T-helper 22 cell (primary cell): ENCODE data around the gene RAD51B.

Source experiments
- DNase-seq: peaks from one replicate; pipeline ENCODE4 v3.0.0-alpha.2; 2020; ENCODE audit warnings: low read depth

The RAD51B gene

DNA sequence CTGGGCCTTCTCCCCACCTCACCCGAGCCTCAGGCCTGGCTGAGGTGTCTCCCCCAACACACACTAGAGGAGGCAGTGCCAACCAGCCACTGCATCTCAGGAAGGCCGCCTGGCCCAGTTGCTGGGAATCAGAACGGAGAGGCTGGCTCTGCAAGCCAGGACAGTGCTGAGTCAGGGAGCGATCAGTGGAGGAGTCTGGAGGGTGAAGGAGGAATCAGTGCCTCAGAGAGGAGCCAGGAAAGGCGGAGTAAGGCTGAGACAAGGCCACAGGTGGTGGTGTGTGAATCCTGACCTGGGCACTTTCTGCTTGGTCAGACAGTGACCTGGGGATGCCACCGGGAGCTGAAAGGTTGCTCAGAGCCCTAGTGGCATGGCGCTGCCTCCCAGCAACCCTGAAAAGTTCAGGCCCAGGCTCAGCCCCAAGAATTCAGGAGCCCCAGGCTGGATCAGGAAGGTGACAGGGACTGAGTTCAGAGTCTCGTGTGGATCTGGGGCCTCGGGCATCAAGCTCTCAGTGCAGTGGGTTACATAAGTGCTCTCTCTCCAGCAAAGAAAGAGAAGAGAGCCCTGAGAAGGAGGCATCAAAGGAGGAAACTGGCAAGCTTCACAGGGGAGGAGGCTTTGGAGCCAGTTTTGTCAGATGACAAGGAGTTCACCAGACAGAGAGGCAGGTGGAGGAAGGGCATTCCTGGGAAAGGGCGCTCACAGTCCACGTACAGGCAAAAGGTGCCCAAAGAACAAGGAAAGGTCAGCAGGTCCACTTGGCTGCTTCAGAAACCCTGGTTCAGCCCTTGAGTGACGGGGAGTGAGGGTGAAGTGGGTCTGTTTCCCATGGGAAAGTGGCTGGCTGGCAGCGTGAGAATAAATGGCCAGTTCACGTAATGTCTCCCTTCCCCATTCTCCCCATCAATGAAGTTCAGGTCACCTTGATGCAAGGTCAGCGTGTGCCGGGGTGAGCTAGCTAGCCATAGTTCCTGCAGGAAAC is 885.4 kb downstream of the RAD51B start:
- no peak for DNase-seq

DNA sequence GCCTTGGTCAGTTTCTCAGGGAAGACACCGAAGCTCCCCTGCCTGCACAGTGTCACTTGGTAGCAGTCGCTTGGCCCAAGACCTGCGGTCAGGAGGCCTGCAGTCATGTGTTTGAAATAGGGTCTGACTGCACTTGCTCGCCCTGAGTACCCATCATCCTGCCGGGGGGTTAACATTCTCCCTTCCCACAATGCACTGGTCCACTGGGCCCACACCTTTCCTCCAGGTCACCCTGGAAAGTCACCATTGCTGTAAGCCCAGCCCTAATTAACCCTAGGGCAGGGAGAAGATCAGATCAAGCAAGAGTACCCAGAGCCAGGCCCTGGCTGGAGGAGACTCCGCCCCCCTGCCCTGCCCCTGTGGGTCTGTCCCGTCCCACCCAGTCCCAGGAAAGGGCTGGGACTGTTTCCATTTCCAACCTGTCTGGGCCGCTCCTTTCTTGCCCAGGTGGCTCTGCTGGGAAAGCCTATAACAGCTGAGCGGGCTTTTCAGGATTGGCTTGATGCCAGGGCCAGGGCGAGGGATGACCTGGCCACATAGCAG is 886.2 kb downstream of the RAD51B start:
- no peak for DNase-seq

DNA sequence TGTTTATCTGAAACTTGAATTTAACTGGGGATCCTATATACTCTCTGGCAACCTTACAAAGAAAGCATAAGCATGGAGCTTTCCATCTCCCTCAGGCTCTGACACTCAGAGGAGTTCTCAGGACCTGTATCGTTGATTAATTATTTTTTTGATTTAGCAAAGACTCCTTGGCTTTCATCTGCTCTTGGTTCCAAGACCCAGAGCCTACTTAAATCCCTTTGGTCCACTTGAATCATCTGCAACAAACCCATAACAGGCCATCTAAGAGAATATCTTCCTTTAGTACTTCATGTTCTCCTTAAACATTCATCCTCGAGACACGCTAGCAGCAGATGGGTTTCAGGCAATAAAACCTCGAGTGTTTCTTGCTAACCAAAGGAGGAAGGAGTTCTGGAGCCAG is 887.9 kb downstream of the RAD51B start:
- DNase-seq = no peak

DNA sequence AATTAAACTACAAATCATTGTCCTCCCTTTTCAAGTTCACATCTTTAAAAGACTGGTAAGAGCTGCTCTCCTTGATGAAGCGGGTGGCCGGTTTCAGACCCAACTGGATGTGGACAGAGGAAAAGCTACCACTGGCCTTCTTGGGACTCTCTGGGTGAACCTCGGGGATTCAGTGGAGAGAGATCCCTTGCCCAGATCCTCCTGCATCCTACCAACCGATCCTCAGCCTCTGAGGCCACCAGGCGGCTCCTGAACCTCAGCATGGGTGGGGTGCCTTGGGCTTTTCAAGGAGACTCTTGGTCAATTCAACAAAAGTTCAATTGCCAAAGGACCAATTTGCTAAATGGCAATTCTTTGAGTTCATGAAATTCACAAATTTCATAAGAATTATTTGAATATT is 888.8 kb downstream of the RAD51B start:
- no peak for DNase-seq

DNA sequence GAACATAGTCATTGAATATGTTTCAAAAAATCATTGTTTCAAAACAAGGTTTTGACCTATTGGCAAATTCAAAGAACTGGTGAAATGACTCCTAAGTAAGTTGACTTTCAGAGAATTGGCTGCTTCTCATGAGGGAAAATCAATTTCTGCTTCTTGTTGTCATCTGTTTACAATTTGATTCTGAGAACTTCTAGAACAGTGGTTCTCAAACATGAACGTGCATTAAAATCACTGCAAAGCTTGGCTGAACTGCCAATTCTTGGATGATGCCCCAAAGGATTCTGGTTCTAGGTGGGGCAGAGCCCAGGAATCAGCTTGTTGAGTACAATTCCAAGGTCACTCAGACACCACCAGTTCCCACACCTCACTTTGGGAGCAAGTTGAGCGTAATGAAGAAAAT is 889.4 kb downstream of the RAD51B start:
- no peak for DNase-seq

DNA sequence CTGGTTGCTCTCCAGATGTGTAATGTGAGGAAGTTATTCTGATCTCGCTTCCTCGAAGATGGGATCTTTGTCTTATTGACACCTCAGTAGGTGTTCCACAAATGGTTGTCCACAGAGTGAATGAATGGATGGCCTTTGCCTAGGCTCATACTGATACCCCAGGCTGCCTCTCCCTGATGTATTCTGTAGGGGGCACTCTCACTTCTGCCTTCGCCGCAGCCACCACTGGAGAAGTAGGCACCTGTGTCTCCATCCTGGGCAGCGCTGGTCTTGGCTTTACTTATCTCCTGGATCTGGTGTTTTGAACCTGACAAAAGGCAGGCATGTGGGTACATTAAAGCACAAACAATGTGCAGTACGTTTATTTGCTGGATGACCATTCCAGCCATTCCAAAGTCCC is 891.2 kb downstream of the RAD51B start:
- no peak for DNase-seq

DNA sequence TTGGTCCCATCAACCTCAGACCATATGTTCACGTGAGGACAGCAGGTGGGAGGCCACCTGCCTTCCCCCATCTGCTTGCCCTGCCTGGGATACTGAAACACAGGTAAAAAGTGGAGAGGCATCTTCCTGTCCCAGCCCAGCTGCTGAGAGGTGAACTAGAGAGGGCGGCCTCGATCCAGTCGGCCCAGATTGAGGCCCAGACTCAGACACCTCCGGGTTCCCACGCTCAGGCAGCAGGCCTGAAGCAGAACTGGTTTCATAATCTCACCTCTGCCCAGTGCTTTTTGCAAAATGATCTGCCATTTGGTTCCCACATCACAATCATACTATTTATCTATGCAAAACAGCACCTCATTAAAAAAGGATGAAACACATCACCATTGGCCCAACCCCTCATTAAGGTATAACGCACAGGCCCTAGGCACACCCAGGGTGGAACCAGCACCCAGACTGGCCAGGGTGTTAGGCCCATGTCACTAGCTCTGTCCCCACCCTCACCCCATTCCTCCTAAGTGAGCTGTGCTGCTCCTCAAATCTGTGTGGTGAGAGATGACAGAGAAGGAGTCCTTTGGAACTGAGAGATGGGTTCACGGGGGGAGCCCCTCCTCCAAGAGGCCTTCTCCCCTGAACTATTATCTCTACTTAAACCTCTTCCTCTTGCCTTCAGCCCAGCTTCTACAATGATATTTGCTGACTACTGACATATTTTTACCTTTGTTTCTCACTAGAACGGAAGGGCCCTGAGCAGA is 892.2 kb downstream of the RAD51B start:
- no peak for DNase-seq

DNA sequence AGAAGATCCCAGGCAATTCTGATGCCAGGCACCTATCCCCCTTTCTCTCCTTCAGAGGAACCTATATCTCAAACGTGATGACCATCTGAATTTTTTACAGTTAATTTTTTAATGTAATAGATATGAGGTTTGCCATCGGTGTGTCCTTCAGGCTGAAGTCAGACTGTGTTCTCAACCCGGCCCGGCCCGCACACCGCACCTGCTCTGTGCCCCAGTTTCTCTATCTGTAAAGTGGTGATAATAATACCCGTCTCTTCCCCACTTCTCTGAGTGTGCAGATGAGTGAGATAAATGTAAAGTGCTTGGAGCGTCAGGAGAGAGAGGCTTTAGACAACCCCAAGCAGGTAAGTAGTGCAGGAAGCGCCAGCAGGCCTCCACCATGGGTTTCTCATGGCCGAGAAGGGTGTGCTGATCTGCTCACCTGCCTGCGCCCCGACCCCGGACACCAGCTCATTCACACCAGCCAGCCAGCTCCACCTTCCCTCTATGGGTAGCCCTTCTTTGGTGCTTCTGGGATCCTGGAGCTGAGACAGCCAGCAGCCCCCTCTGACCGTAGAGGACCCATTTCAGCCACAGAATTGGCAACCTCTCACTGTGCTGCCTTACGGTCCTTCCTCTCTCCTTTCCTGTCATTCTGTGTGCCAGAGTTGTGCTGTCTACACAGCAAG is 893.3 kb downstream of the RAD51B start:
- no peak for DNase-seq

DNA sequence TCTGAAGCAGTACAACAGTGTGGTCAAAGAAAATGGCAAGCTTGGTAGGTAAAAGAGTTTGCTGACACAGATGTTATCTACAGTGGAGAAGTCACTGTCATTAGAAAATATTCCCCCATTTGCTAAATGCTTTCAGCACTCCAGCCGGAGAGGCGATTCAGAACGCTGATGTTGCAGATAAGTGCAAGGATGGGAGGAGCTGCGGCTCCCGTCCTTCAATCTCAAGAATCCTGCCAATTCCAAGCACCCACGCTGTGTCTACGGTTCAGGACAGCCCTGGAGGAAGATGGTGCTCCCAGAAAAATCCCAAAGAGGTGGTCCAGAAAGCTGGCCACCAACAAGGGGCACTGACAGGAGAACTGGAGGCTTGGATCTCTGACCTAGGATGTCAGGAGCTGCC is 894.2 kb downstream of the RAD51B start:
- DNase-seq = no peak

DNA sequence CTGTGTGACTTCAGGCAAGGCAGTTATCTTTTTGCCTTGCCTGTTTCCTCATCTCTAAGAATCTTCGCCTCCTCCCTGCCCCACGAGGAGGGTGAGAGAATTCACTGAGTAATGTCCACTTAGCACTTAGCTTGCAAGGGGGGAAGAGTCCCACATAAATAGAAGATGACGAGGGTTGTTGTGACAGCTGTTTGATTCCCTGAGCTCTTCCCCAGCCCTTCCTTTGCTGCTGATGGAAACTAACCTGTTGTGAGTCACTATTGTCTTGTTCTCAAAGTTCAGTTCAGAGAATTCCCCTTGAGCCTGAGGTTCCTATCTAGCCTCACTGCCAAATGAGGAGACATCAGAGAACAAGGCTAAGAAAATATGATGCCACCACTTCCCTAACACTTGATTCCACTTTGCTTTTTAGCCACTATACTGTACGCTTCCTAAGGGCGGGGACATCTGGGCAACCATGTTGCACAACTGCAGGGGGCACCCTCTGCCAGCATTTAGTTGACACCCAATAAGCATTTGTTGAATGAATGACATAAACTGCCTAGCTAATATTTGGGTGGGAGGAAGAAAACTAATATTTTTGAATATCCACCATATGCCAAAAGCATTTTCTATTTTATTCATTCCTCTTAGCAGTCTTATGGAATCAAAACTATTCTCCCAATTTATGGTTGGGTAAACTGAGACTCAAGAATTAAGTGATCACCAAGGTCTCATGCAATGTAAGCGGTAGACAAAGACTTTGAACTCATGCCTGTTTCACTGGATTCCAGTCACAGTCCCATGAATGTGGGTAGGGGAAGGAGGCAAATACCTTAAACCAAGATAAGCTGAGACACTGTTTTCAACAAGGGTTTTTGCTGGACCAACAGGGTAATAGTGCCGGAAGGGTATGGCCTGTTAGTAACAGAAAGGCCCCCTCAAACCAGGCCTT is 895.7 kb downstream of the RAD51B start:
- no peak for DNase-seq

DNA sequence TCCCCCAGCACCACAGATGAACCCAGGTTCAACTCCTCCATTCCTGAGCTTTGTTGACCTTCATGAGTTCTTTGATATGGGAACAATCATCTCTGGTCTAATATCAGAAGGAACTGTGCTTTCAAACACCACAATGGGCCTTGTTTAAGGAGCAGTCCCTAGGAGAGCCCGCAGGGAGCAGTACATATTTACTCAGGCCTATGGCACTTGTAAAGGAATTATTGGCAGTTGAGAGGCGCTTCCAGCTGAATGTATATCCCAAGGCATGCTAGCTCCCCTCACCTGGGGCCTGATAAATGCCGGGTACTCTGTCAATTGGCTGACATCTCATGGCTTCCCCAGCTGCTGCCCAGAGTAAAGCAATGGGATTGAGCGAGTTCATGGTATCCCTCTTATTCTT is 897.1 kb downstream of the RAD51B start:
- no peak for DNase-seq

DNA sequence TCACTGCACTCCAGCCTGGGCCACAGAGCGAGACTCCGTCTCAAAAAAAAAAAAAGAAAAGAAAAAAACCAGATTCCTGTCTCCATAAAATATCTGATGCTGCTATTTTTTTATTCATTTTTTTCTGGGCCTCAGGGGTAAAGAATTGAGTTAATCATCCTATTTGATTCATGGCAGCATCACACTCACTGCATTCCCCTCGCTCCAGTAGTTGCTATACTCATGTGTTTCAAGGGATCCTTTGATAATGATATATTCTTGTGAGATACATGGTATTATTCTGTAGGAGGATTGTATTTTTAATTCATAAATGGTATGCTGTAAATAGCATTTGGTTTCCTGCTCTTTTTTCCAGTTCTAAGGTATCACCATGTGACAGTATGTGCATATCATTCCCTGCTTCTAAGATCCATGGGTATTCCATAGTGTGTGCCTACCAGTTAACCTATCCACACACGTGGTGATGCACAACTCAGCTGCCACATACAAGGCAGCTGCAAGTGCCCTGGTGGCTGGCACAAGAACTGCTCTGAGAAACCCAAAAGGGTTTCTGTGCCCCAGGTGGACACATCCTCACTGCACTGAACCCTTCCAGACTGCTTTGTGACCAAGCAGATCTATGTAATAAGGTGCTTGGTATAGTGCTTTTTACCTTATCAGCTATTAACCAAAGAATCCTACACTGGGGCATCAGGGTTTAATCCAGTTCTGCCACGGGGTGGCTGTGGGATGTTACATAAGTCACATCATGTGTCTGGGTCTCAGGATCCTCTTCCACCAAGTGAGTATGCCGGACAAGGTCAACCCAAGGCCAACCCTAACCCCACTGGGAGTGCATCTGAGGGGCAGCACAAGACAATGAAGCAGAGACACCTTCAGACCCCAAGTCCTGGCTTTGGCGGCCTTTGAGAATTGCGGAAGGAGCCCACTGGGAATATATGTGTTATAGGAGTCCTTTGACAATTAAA is 898.7 kb downstream of the RAD51B start:
- DNase-seq = no peak

DNA sequence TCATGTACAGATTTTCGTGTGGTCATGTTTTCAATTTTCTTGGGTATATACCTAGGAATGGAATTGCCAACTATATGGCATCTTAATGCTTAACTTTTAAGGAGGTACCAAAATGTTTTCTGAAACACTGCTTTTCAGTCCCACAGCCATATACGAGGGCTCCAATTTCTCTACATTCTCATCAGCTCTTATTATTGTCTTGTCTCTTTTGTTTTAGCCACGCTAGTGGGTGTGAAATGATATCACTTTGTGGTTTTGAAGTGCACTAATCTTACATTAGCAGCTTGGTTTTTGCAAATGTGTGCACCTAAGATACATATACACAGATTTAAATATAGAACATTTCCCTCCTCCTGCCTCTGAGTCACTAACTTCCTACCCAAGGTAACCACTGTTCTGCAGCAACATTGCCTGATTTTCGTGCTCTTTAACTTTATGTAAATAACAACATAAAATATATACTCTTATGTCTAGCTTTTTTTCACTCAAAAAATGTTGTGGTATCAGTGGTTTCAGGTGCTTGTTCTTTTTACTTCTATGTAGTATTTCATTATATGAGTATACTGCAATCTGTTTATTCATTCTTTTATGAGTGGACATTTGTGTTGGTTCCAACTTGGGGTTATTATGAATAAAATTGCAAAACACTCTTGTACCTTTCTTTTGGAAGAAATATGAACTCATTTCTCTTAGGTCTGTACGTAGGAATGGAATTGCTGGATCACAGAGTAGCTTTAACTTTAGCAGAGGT is 900.2 kb downstream of the RAD51B start:
- no peak for DNase-seq

DNA sequence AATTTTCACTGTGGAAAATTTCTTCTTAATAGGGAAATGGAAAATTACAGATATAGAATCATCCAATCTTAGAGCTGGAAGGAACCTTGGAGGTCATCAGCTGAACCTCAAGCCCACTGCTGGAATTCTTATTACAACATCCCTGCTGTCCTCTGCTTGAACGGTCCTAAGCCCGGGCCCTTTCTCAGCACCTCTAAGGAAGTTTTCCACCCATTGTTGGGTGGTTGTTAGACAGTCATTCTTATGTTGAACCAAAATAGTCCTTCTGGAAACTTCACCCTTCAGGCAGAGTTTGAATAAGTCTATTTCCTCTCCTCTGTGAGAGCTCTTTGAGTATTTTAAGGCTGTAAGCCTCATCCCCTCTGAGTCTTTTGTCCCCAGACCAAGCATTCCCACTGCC is 902.6 kb downstream of the RAD51B start:
- no peak for DNase-seq

DNA sequence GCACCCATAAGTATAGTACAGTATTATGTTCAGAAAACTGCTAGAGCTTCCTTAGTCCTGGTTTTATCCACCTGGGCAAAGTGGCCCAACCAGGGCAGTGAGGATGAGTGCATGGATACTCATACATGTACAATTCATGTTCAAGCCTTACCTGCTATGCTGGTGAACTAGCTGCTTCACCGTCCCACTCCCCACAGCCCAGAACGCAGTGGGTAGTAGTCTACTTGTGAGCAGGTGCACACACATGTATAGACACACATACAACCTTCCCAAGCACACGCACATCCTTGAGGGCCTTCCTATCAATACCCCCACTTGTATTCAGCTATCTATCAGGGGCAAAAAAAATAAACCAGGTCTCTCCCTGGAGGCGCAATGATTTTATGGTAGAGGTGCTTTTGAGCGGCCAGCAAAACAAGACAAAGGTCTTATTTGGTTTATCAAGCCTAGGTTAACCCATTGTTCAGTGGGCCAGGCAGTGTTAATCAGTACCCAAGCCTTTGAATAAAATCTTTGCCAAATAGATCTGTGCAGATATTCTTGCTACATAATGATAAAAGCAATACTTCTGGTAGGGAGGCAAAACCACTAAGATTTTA is 903.5 kb downstream of the RAD51B start:
- no peak for DNase-seq

DNA sequence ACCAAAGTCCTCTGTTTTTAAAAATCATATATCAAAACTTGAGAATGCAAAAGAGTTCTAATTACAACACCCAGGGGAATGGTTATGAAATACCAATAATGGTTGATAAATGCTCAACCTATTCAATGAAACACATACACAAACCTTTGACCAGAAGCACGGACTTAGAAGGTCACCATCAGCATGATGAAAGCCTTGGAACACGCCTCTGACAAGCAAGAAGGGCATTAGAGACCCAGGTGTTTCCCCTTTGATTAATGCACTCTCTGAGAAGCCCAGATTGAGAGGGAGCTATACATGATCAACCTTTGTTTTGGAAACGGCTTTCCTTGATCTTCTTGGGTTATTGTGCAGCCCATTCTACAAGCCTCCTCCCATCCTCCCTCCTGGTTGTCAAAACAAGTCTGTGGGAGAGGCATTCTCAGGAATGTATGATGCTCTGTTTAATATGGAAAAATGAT is 904.3 kb downstream of the RAD51B start:
- DNase-seq = no peak

DNA sequence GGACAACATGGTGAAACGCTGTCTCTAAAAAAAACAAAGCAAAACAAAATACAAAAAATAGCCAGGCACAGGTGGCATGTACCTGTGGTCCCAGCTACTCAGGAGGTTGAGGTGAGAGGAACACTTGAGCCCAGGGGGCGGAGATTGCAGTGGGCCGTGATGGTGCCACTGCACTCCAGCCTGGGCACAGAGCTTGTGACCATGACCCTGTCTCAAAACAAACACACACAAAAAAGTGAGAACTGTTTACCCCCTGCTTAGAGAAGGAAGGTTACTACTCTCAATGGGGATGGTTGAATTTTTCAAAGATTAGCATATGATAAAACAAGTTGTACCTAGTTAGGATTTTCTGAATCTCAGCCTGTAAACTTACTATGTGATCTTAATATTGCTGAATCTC is 905.3 kb downstream of the RAD51B start:
- DNase-seq = no peak

DNA sequence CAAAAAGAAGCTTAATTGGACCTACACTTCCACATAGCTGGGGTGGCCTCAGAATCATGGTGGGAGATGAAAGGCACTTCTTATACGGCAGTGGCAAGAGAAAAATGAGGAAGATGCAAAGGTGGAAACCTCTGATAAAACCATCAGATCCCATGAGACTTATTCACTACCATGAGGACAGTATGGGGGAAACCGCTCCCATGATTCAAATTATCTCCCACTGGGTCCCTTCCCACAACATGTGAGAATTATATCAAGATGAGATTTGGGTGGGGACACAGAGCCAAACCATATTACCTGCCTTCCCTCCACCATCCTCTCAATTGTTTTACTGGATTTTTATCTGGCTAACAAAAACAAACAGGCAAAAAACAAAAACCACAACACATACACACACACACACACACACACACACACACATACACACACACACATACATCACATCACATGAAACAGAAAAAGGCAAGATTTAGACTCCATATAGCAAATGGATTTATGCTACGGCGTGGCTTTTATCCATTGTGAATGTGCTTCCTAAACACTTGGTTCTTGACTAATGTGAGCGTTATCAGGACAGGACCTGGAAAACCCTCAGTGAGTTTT is 906.6 kb downstream of the RAD51B start:
- DNase-seq = no peak
